HCT116 (cell line): Measurements from ENCODE around the gene KCNK2. TPM values are rescaled to one million over a fixed set of nuclear protein-coding genes. Genes with fewer than 3 reads are reported as not detected.

ENCODE experiments used
- ATAC-seq: fragments of 200-7000 bp; cut with Tn5 transposase; 2 replicates; pipeline ENCODE4 v1.9.1; 2020; ENCODE audit warnings: mild to moderate bottlenecking, moderate library complexity
- BruUV-seq: library from RNA; stranded (reverse); fragments of 400-500 nt; replicated peaks from 2 replicates; lab custom pipeline; 2021; lab: Mats Ljungman, UMichigan
- CTCF ChIA-PET: fragments of 300-600 bp; sonication (Branson Sonifier 250); formaldehyde crosslinking; loops from one replicate; lab custom pipeline; 2021; ENCODE audit warnings: antibody characterized with exemption; lab: Charles Lee
- POLR2A ChIA-PET: fragments of 300-600, 350-600 bp; sonication (Branson Sonifier 250); formaldehyde crosslinking; loops from one replicate; lab custom pipeline; 2021; ENCODE audit warnings: antibody characterized with exemption; lab: Charles Lee
- RAD21 ChIA-PET, 2 experiments: fragments of 300-600 bp; sonication (Branson Sonifier 250); formaldehyde crosslinking; loops; one replicate each; lab custom pipeline; 2023; ENCODE audit warnings: low total read pairs in 2 of 2; ENCODE audit not compliant: uncharacterized antibody in 2 of 2, unreplicated experiment in 2 of 2, low non-redundant PET in 1 of 2; lab: Charles Lee
- DNase-seq: peaks from one replicate; pipeline ENCODE4 v3.0.0-alpha.2; 2010; ENCODE audit warnings: low read depth, low spot score
- H2AFZ ChIP-seq: fragments of 200-600 bp; shearing (Covaris generic), sonication (generic); 2 replicates; pipeline ENCODE4 v1.6.1; 2017; ENCODE audit warnings: low read depth, mixed run types, mixed read lengths, antibody characterized with exemption, low read length; ENCODE audit not compliant: poor library complexity, severe bottlenecking
- H3K27ac ChIP-seq: 2 replicates; pipeline ENCODE4 v1.5.1; 2012; ENCODE audit warnings: low read depth, low read length
- H3K27me3 ChIP-seq: fragments of 200-600 bp; sonication (generic); 2 replicates; pipeline ENCODE4 v1.6.1; 2016; ENCODE audit warnings: mixed run types, low read length, mixed read lengths; ENCODE audit not compliant: insufficient read depth
- H3K36me3 ChIP-seq, 2 experiments: fragments of 200-500 bp in 1 of 2; fragments of 200-600 bp in 1 of 2; sonication (Bioruptor generic) in 1 of 2; sonication (generic) in 1 of 2; 2 replicates each; pipeline versions ENCODE4 v1.5.1 to v1.6.1; 2014 to 2016; ENCODE audit warnings: low read length in 2 of 2, inconsistent platforms in 1 of 2, mixed read lengths in 1 of 2, mixed run types in 1 of 2; ENCODE audit not compliant: insufficient read depth in 2 of 2, control insufficient read depth in 1 of 2
- H3K4me1 ChIP-seq, 2 experiments: fragments of 200-600 bp in 1 of 2; sonication (generic) in 1 of 2; 2 replicates each; pipeline versions ENCODE4 v1.5.1 to v1.6.1; 2012 to 2017; ENCODE audit warnings: low read length in 2 of 2, inconsistent platforms in 1 of 2, mild to moderate bottlenecking in 1 of 2, mixed read lengths in 1 of 2, mixed run types in 1 of 2, moderate library complexity in 1 of 2; ENCODE audit not compliant: insufficient read depth in 2 of 2, control insufficient read depth in 1 of 2
- H3K4me2 ChIP-seq: fragments of 200-600 bp; sonication (generic); 2 replicates; pipeline ENCODE4 v1.6.1; 2017; ENCODE audit warnings: mixed run types, low read length, mixed read lengths
- H3K4me3 ChIP-seq, 2 experiments: fragments of 200-600 bp in 1 of 2; sonication (generic) in 1 of 2; replicated peaks in 1 of 2; 2 replicates each; pipeline ENCODE4 v1.5.1; 2011 to 2016; ENCODE audit warnings: low read length in 2 of 2, control low read depth in 1 of 2, low read depth in 1 of 2, mild to moderate bottlenecking in 1 of 2, mixed read lengths in 1 of 2, mixed run types in 1 of 2
- H3K79me2 ChIP-seq: fragments of 200-600 bp; sonication (generic); 2 replicates; pipeline ENCODE4 v1.6.1; 2017; ENCODE audit warnings: mild to moderate bottlenecking, mixed run types, low read length, moderate library complexity, mixed read lengths; ENCODE audit not compliant: insufficient read depth
- H3K9ac ChIP-seq: fragments of 200-600 bp; sonication (generic); 2 replicates; pipeline ENCODE4 v1.6.1; 2016; ENCODE audit warnings: low read length, mixed read lengths
- H3K9me2 ChIP-seq: fragments of 200-600 bp; sonication (generic), shearing (Covaris generic); 2 replicates; pipeline ENCODE4 v1.6.1; 2017; ENCODE audit warnings: mixed run types, mild to moderate bottlenecking, moderate library complexity; ENCODE audit not compliant: insufficient read depth
- H3K9me3 ChIP-seq, 2 experiments: fragments of 200-500 bp in 1 of 2; fragments of 200-600 bp in 1 of 2; sonication (Bioruptor generic) in 1 of 2; sonication (generic) in 1 of 2; 2 replicates each; pipeline ENCODE4 v1.6.1; 2014 to 2017; ENCODE audit warnings: low read length in 2 of 2, mixed read lengths in 2 of 2, inconsistent platforms in 1 of 2, low read depth in 1 of 2, mild to moderate bottlenecking in 1 of 2, mixed run types in 1 of 2, moderate library complexity in 1 of 2; ENCODE audit not compliant: control insufficient read depth in 1 of 2, insufficient read depth in 1 of 2
- H4K20me1 ChIP-seq: fragments of 200-600 bp; sonication (generic), shearing (Covaris generic); 2 replicates; pipeline ENCODE4 v1.6.1; 2017; ENCODE audit warnings: mixed run types, mild to moderate bottlenecking, moderate library complexity; ENCODE audit not compliant: insufficient read depth
- ATF3 ChIP-seq: IDR thresholded peaks from 2 replicates; pipeline ENCODE4 v1.6.1; 2012
- CBX3 ChIP-seq: IDR thresholded peaks from 2 replicates; pipeline ENCODE4 v1.6.1; 2012; ENCODE audit warnings: low read depth
- CTCF ChIP-seq, 3 experiments: fragments of 200-600 bp in 1 of 3; sonication (generic) in 1 of 3; IDR thresholded peaks in 2 of 3; conservative IDR thresholded peaks in 1 of 3; 2 replicates each; pipeline ENCODE4 v1.5.1; 2012 to 2017; ENCODE audit warnings: low read depth in 2 of 3, low read length in 2 of 3, antibody characterized with exemption in 1 of 3, borderline replicate concordance in 1 of 3, control low read depth in 1 of 3, mild to moderate bottlenecking in 1 of 3, mixed read lengths in 1 of 3, mixed run types in 1 of 3, moderate library complexity in 1 of 3; ENCODE audit not compliant: insufficient read depth in 1 of 3
- EGR1 ChIP-seq: IDR thresholded peaks from 2 replicates; pipeline ENCODE4 v1.6.1; 2012; ENCODE audit warnings: low read depth
- ELF1 ChIP-seq: IDR thresholded peaks from 2 replicates; pipeline ENCODE4 v1.6.1; 2012; ENCODE audit warnings: low read depth, borderline replicate concordance
- EZH2 ChIP-seq: fragments of 200-600 bp; sonication (generic); IDR thresholded peaks from 2 replicates; pipeline ENCODE4 v1.6.1; 2017; ENCODE audit warnings: antibody characterized with exemption, mixed run types
- EZH2phosphoT487 ChIP-seq: fragments of 200-600 bp; IDR thresholded peaks from 2 replicates; pipeline ENCODE4 v1.6.1; 2018; ENCODE audit warnings: antibody characterized with exemption, borderline replicate concordance
- FOSL1 ChIP-seq: IDR thresholded peaks from 2 replicates; pipeline ENCODE4 v1.6.1; 2012; ENCODE audit warnings: low read depth
- JUND ChIP-seq: IDR thresholded peaks from 2 replicates; pipeline ENCODE4 v1.6.1; 2012
- MAX ChIP-seq: IDR thresholded peaks from 2 replicates; pipeline ENCODE4 v1.6.1; 2012
- POLR2AphosphoS5 ChIP-seq: IDR thresholded peaks from 2 replicates; pipeline ENCODE4 v1.6.1; 2011; ENCODE audit warnings: mild to moderate bottlenecking, low read depth, low read length, moderate library complexity
- REST ChIP-seq: IDR thresholded peaks from 2 replicates; pipeline ENCODE4 v1.6.1; 2012; ENCODE audit warnings: low read depth
- SIN3A ChIP-seq: IDR thresholded peaks from 2 replicates; pipeline ENCODE4 v1.6.1; 2012; ENCODE audit warnings: low read depth
- SP1 ChIP-seq: IDR thresholded peaks from 2 replicates; pipeline ENCODE4 v1.6.1; 2012; ENCODE audit warnings: low read depth
- SRF ChIP-seq: IDR thresholded peaks from 2 replicates; pipeline ENCODE4 v1.6.1; 2012; ENCODE audit warnings: low read depth
- TCF7L2 ChIP-seq: IDR thresholded peaks from 2 replicates; pipeline ENCODE4 v1.7.0; 2011; ENCODE audit warnings: borderline replicate concordance, inconsistent platforms; ENCODE audit not compliant: insufficient read depth, insufficient read length; ENCODE audit errors: extremely low read depth
- YY1 ChIP-seq: IDR thresholded peaks from 2 replicates; pipeline ENCODE4 v1.6.1; 2011; ENCODE audit warnings: low read length, low read depth, moderate library complexity, mild to moderate bottlenecking; ENCODE audit not compliant: insufficient replicate concordance; ENCODE audit errors: extremely low read depth
- ZBTB33 ChIP-seq: IDR thresholded peaks from 2 replicates; pipeline ENCODE4 v1.6.1; 2011; ENCODE audit warnings: mild to moderate bottlenecking, low read length, moderate library complexity; ENCODE audit not compliant: insufficient replicate concordance; ENCODE audit errors: extremely low read depth
- ZFX ChIP-seq: fragments of 450-650 bp; IDR thresholded peaks from 2 replicates; pipeline ENCODE4 v1.6.1; 2017
- intact Hi-C: fragments of 100-400 bp; cut with micrococcal nuclease; formaldehyde crosslinking; loops from 2 replicates; pipeline ENCODE4 v1.10.0; 2022
- total RNA-seq: library from RNA; stranded (reverse); gene quantifications from one replicate; pipeline ENCODE4 v1.2.1, GENCODE V29; 2021; ENCODE audit not compliant: unreplicated experiment

The KCNK2 gene
- total RNA-seq, 1 experiment from 2014 or later: 0.27 TPM

- H3K27ac ChIP-seq: no peak overlapping the region
- CTCF ChIA-PET: no interaction called here
- BruUV-seq: no TSS peak
- H3K27me3 ChIP-seq: no peaks in the 10 kb centered on the region
- intact Hi-C loops: no loop called here
- ATAC-seq (no peak), DNase-seq (no peak)
- H2AFZ ChIP-seq: no peak overlapping the region
- no peak overlapping the region for H3K4me3 ChIP-seq
- no peaks in the 10 kb centered on the region for H3K9me3 ChIP-seq
- H3K9ac ChIP-seq: no peak overlapping the region
- POLR2A ChIA-PET: no interaction called here
- H3K79me2 ChIP-seq: no peaks in the 10 kb centered on the region
- RAD21 ChIA-PET: no interaction called here
- peaks cover 25 to 28% of the 10 kb centered on the region in 2 experiments for H3K4me1 ChIP-seq
- H3K36me3 ChIP-seq: no peaks in the 10 kb centered on the region
- TF ChIP-seq EGR1 (no peak), YY1 (no peak), ATF3 (no peak), ELF1 (no peak), EZH2 (no peak), TCF7L2 (no peak), ZFX (no peak), SP1 (no peak), REST (no peak), SIN3A (no peak), CTCF (IDR thresholded peaks at IDR 0.05 in 2 of 3, conservative IDR thresholded peaks at IDR 0.05 in 1 of 3; ENCODE audit: borderline replicate concordance in 1 of 3, insufficient read depth in 1 of 3, low read depth in 2 of 3, low read length in 2 of 3) (no peak), EZH2phosphoT487 (no peak), MAX (no peak), FOSL1 (no peak), ZBTB33 (no peak), POLR2AphosphoS5 (no peak), SRF (no peak), JUND (no peak), CBX3 (no peak)
- H3K9me2 ChIP-seq: no peaks in the 10 kb centered on the region
- H3K4me2 ChIP-seq: no peak overlapping the region
- H4K20me1 ChIP-seq: no peaks in the 10 kb centered on the region
These were observed 29.4 kb downstream of the KCNK2 start for GRCh38 chr1:215111916-215112315.
